H9 (cell line): ENCODE data around the gene GALNT16. TPM values are rescaled to one million over a fixed set of nuclear protein-coding genes. Genes with fewer than 3 reads are reported as not detected.

ENCODE experiments used
- DNase-seq: peaks from one replicate; pipeline ENCODE4 v3.0.0-alpha.2; 2017
- H2AFZ ChIP-seq: one replicate; pipeline ENCODE4 v1.6.1; 2013; ENCODE audit warnings: mild to moderate bottlenecking, low read length, control low read depth, moderate library complexity
- H2AK5ac ChIP-seq: 2 replicates; pipeline ENCODE4 v1.6.1; 2013; ENCODE audit warnings: low read length, control low read depth, mixed read lengths; ENCODE audit not compliant: insufficient read length
- H2BK120ac ChIP-seq: one replicate; pipeline ENCODE4 v1.6.1; 2013; ENCODE audit warnings: low read depth, mild to moderate bottlenecking, low read length, control low read depth, inconsistent platforms; ENCODE audit not compliant: poor library complexity, severe bottlenecking
- H2BK12ac ChIP-seq: 2 replicates; pipeline ENCODE4 v1.6.1; 2013; ENCODE audit warnings: low read length, control low read depth, mixed read lengths, low read depth; ENCODE audit not compliant: insufficient read length
- H2BK15ac ChIP-seq: 2 replicates; pipeline ENCODE4 v1.6.1; 2013; ENCODE audit warnings: low read depth, low read length, control low read depth
- H2BK20ac ChIP-seq: one replicate; pipeline ENCODE4 v1.6.1; 2013; ENCODE audit warnings: low read depth, mild to moderate bottlenecking, low read length, control low read depth, inconsistent platforms; ENCODE audit not compliant: poor library complexity, severe bottlenecking
- H2BK5ac ChIP-seq: 2 replicates; pipeline ENCODE4 v1.6.1; 2013; ENCODE audit warnings: low read length, control low read depth, mixed read lengths; ENCODE audit not compliant: insufficient read length
- H3K14ac ChIP-seq: 2 replicates; pipeline ENCODE4 v1.6.1; 2013; ENCODE audit warnings: low read length, control low read depth; ENCODE audit not compliant: insufficient read depth
- H3K18ac ChIP-seq: 2 replicates; pipeline ENCODE4 v1.6.1; 2013; ENCODE audit warnings: low read depth, mild to moderate bottlenecking, mixed read lengths, low read length, control low read depth; ENCODE audit not compliant: insufficient read length
- H3K23ac ChIP-seq: 2 replicates; pipeline ENCODE4 v1.6.1; 2013; ENCODE audit warnings: low read length, control low read depth, mixed read lengths, low read depth; ENCODE audit not compliant: insufficient read length
- H3K23me2 ChIP-seq: 2 replicates; pipeline ENCODE4 v1.6.1; 2013; ENCODE audit warnings: low read depth, mild to moderate bottlenecking, mixed read lengths, low read length, control low read depth; ENCODE audit not compliant: insufficient read length, poor library complexity, severe bottlenecking
- H3K27ac ChIP-seq: 2 replicates; pipeline ENCODE4 v1.5.1; 2013; ENCODE audit warnings: low read length, control low read depth, mixed read lengths, low read depth; ENCODE audit not compliant: insufficient read length
- H3K27me3 ChIP-seq: 2 replicates; pipeline ENCODE4 v1.6.1; 2013; ENCODE audit warnings: low read length, control low read depth, inconsistent platforms; ENCODE audit not compliant: insufficient read depth
- H3K4ac ChIP-seq: 2 replicates; pipeline ENCODE4 v1.6.1; 2013; ENCODE audit warnings: low read depth, mild to moderate bottlenecking, control low read depth, inconsistent platforms, low read length, moderate library complexity
- H3K4me1 ChIP-seq: 2 replicates; pipeline ENCODE4 v1.6.1; 2013; ENCODE audit warnings: low read length, control low read depth, inconsistent platforms; ENCODE audit not compliant: insufficient read depth
- H3K4me2 ChIP-seq: 2 replicates; pipeline ENCODE4 v1.6.1; 2013; ENCODE audit warnings: low read length, control low read depth, mixed read lengths; ENCODE audit not compliant: insufficient read length, insufficient read depth
- H3K56ac ChIP-seq: 2 replicates; pipeline ENCODE4 v1.6.1; 2013; ENCODE audit warnings: low read depth, mild to moderate bottlenecking, mixed read lengths, low read length, control low read depth; ENCODE audit not compliant: insufficient read length
- H3K79me1 ChIP-seq: 2 replicates; pipeline ENCODE4 v1.6.1; 2013; ENCODE audit warnings: low read depth, mild to moderate bottlenecking, moderate library complexity, low read length, control low read depth, inconsistent platforms; ENCODE audit not compliant: insufficient read depth, poor library complexity, severe bottlenecking
- H3K79me2 ChIP-seq: 2 replicates; pipeline ENCODE4 v1.6.1; 2013; ENCODE audit warnings: low read length, control low read depth, inconsistent platforms; ENCODE audit not compliant: insufficient read depth
- H3K9ac ChIP-seq: 2 replicates; pipeline ENCODE4 v1.6.1; 2013; ENCODE audit warnings: low read length, control low read depth, mixed read lengths; ENCODE audit not compliant: insufficient read length; ENCODE audit errors: extremely low read depth
- H3K9me3 ChIP-seq: one replicate; pipeline ENCODE4 v1.6.1; 2013; ENCODE audit warnings: low read depth, low read length, inconsistent platforms; ENCODE audit not compliant: control insufficient read depth
- H3T11ph ChIP-seq: one replicate; pipeline ENCODE4 v1.6.1; 2013; ENCODE audit warnings: mild to moderate bottlenecking, low read length, control low read depth, inconsistent platforms
- H4K20me1 ChIP-seq: one replicate; pipeline ENCODE4 v1.6.1; 2013; ENCODE audit not compliant: control insufficient read depth, insufficient read length, insufficient read depth
- H4K5ac ChIP-seq: 2 replicates; pipeline ENCODE4 v1.6.1; 2013; ENCODE audit warnings: low read depth, mild to moderate bottlenecking, mixed read lengths, low read length, control low read depth; ENCODE audit not compliant: insufficient read length
- H4K8ac ChIP-seq: replicated peaks from 2 replicates; pipeline ENCODE4 v1.6.1; 2013; ENCODE audit warnings: low read length, control low read depth, mixed read lengths, low read depth; ENCODE audit not compliant: insufficient read length
- H4K91ac ChIP-seq: 2 replicates; pipeline ENCODE4 v1.6.1; 2013; ENCODE audit warnings: low read depth, mild to moderate bottlenecking, moderate library complexity, mixed read lengths, low read length, control low read depth; ENCODE audit not compliant: insufficient read length
- H3K27ac Mint-ChIP-seq, 3 experiments: 2 replicates in 2 of 3; 3 replicates in 1 of 3; pipeline ENCODE4 v1.8.0; 2020 to 2021; ENCODE audit warnings: mixed read lengths in 3 of 3, mild to moderate bottlenecking in 1 of 3, moderate library complexity in 1 of 3
- H3K27me3 Mint-ChIP-seq: 2 replicates; pipeline ENCODE4 v1.8.0; 2021; ENCODE audit warnings: low read depth, mild to moderate bottlenecking, moderate library complexity, mixed read lengths
- H3K36me3 Mint-ChIP-seq, 3 experiments: 2 replicates in 2 of 3; 3 replicates in 1 of 3; pipeline ENCODE4 v1.8.0; 2020 to 2021; ENCODE audit warnings: low read depth in 3 of 3, mixed read lengths in 3 of 3; ENCODE audit not compliant: insufficient read depth in 1 of 3
- H3K4me1 Mint-ChIP-seq, 2 experiments: 2 replicates each; pipeline ENCODE4 v1.8.0; 2020; ENCODE audit warnings: mixed read lengths in 2 of 2
- H3K4me3 Mint-ChIP-seq, 2 experiments: 2 replicates in 1 of 2; 3 replicates in 1 of 2; pipeline ENCODE4 v1.8.0; 2020 to 2021; ENCODE audit warnings: mild to moderate bottlenecking in 2 of 2, mixed read lengths in 2 of 2, moderate library complexity in 1 of 2
- H3K9me3 Mint-ChIP-seq, 2 experiments: 2 replicates in 1 of 2; 3 replicates in 1 of 2; pipeline ENCODE4 v1.8.0; 2020; ENCODE audit warnings: mild to moderate bottlenecking in 2 of 2, mixed read lengths in 2 of 2, moderate library complexity in 1 of 2
- CTCF ChIP-seq: fragments of 200-600 bp; sonication (generic); conservative IDR thresholded peaks from 3 replicates; pipeline ENCODE4 v1.8.0; 2021; ENCODE audit warnings: antibody characterized with exemption, mild to moderate bottlenecking
- WGBS: extraction: QIAGEN DNeasy Blood & Tissue Kit; methylation state at CpG from one replicate; pipeline ENCODE4 v1.1.7; 2013; ENCODE audit warnings: missing lambda C conversion rate, low lambda C conversion rate, mixed read lengths; ENCODE audit not compliant: insufficient read length; ENCODE audit errors: extremely low coverage; 5-methylcytosine and 5-hydroxymethylcytosine counted together
- total RNA-seq: library from RNA; stranded (reverse); gene quantifications from 2 replicates; pipeline ENCODE4 v1.2.1, GENCODE V29; 2021

GALNT16 gene
- total RNA-seq, 1 experiment from 2014 or later = 2.3 TPM

GRCh38 chr14:69375722-69376121 is 115.8 kb downstream of the GALNT16 start:
- no peak overlapping the region for H4K5ac ChIP-seq
- 100% methylated on average over 2 of the region's 5 CpGs for WGBS
- DNase-seq = no peak
- no peak overlapping the region for H2BK20ac ChIP-seq
- H3K36me3 Mint-ChIP-seq = peaks cover 25 to 56% (median 49%) of the 10 kb centered on the region in 3 experiments; a peak in 6 of 7 replicates
- H3K23ac ChIP-seq = no peak overlapping the region
- no peaks in the 10 kb centered on the region for H3K79me1 ChIP-seq
- peak overlapping the region in 1 of 3 experiments; percentile 43; a peak in 1 of 7 replicates for H3K27ac Mint-ChIP-seq
- no peak overlapping the region for H3K9ac ChIP-seq
- H4K91ac ChIP-seq = no peak overlapping the region
- no peak overlapping the region for H2AFZ ChIP-seq
- no peak overlapping the region for H2BK15ac ChIP-seq
- TF ChIP-seq CTCF = no peak
- H3K9me3 ChIP-seq = no peaks in the 10 kb centered on the region
- no peaks in the 10 kb centered on the region for H3K27me3 ChIP-seq
- H3K18ac ChIP-seq = no peak overlapping the region
- H3K27ac ChIP-seq = no peak overlapping the region
- no peaks in the 10 kb centered on the region for H3K79me2 ChIP-seq
- H4K8ac ChIP-seq = no peak overlapping the region
- peaks cover 0 to 4% of the 10 kb centered on the region in 2 experiments; a peak in 2 of 4 replicates for H3K4me1 Mint-ChIP-seq
- no peak overlapping the region for H3K56ac ChIP-seq
- peaks cover 0 to 3% of the 10 kb centered on the region in 2 experiments; a peak in 1 of 5 replicates for H3K9me3 Mint-ChIP-seq
- no peak overlapping the region for H3T11ph ChIP-seq
- H3K4me3 Mint-ChIP-seq = no peak overlapping the region
- H3K4ac ChIP-seq = no peak overlapping the region
- no peaks in the 10 kb centered on the region for H3K4me1 ChIP-seq
- no peaks in the 10 kb centered on the region for H4K20me1 ChIP-seq
- H3K4me2 ChIP-seq = no peak overlapping the region
- H3K23me2 ChIP-seq = no peaks in the 10 kb centered on the region
- H2BK12ac ChIP-seq = no peak overlapping the region
- H3K14ac ChIP-seq = no peak overlapping the region
- no peak overlapping the region for H2BK5ac ChIP-seq
- no peak overlapping the region for H2AK5ac ChIP-seq
- no peak overlapping the region for H2BK120ac ChIP-seq
- no peaks in the 10 kb centered on the region for H3K27me3 Mint-ChIP-seq
